Endothelial cell of umbilical vein (primary cell): Measurements from ENCODE around the gene OR52M1. TPM values are rescaled to one million over a fixed set of nuclear protein-coding genes. Genes with fewer than 3 reads are reported as not detected.

Source experiments
- BruUV-seq: library from RNA; stranded (reverse); fragments of 400-500 nt; replicated peaks from 2 replicates; lab custom pipeline; 2021; lab: Mats Ljungman, UMichigan
- CTCF ChIA-PET: fragments of 300-600, 350-600 bp; sonication (Branson Sonifier 250); formaldehyde crosslinking; loops from one replicate; lab custom pipeline; 2021; ENCODE audit warnings: antibody characterized with exemption, inconsistent platforms; lab: Charles Lee
- POLR2A ChIA-PET: fragments of 300-600, 350-600 bp; sonication (Branson Sonifier 250); formaldehyde crosslinking; loops from one replicate; lab custom pipeline; 2021; ENCODE audit warnings: antibody characterized with exemption, inconsistent platforms; lab: Charles Lee
- DNase-seq: peaks from one replicate; pipeline ENCODE4 v3.0.0-alpha.2; 2011; ENCODE audit warnings: low read depth, low spot score
- FAIRE-seq: peaks from 2 replicates; lab custom pipeline; 2011; peaks lifted over from hg19 to GRCh38; lab: Jason Lieb, UNC
- H2AFZ ChIP-seq: 2 replicates; pipeline ENCODE4 v1.6.0; 2012; ENCODE audit warnings: low read depth, low read length, control low read depth, inconsistent platforms
- H3K27ac ChIP-seq: 2 replicates; pipeline ENCODE4 v1.5.1; 2011; ENCODE audit warnings: low read depth, mild to moderate bottlenecking, control low read depth, low read length, moderate library complexity; ENCODE audit not compliant: insufficient read depth
- H3K27me3 ChIP-seq, 2 experiments: 2 replicates each; pipeline versions ENCODE4 v1.6.0 to v1.6.1; 2011; ENCODE audit warnings: low read length in 2 of 2, mixed read lengths in 1 of 2; ENCODE audit not compliant: control insufficient read depth in 2 of 2, insufficient read depth in 2 of 2
- H3K36me3 ChIP-seq, 2 experiments: 2 replicates in 1 of 2; 3 replicates in 1 of 2; pipeline ENCODE4 v1.5.1; 2011; ENCODE audit warnings: low read length in 2 of 2, mild to moderate bottlenecking in 1 of 2, moderate library complexity in 1 of 2; ENCODE audit not compliant: control insufficient read depth in 2 of 2, insufficient read depth in 2 of 2; ENCODE audit errors: extremely low read depth in 1 of 2
- H3K4me1 ChIP-seq: 3 replicates; pipeline ENCODE4 v1.5.1; 2011; ENCODE audit warnings: mild to moderate bottlenecking, low read length; ENCODE audit not compliant: control insufficient read depth, insufficient read depth; ENCODE audit errors: extremely low read depth
- H3K4me2 ChIP-seq: 2 replicates; pipeline ENCODE4 v1.6.1; 2011; ENCODE audit warnings: low read length, control low read depth, mixed read lengths; ENCODE audit not compliant: insufficient read depth
- H3K4me3 ChIP-seq, 3 experiments: fragments of 200-600 bp in 1 of 3; sonication (generic), shearing (Covaris generic) in 1 of 3; replicated peaks in 1 of 3; 2 replicates each; pipeline ENCODE4 v1.5.1; 2011 to 2016; ENCODE audit warnings: control low read depth in 3 of 3, low read length in 3 of 3, mild to moderate bottlenecking in 2 of 3, inconsistent platforms in 1 of 3, low read depth in 1 of 3, moderate library complexity in 1 of 3; ENCODE audit not compliant: insufficient read depth in 1 of 3
- H3K79me2 ChIP-seq: 2 replicates; pipeline ENCODE4 v1.6.0; 2012; ENCODE audit warnings: low read length, inconsistent platforms; ENCODE audit not compliant: control insufficient read depth, insufficient read depth
- H3K9ac ChIP-seq: replicated peaks from 2 replicates; pipeline ENCODE3; 2011; ENCODE audit warnings: low read length, control low read depth; ENCODE audit not compliant: insufficient read depth; ENCODE audit errors: extremely low read depth
- H3K9me1 ChIP-seq: replicated peaks from 3 replicates; pipeline ENCODE4 v1.6.0; 2011; ENCODE audit warnings: mild to moderate bottlenecking, low read length; ENCODE audit not compliant: control insufficient read depth, insufficient read depth; ENCODE audit errors: extremely low read depth
- H3K9me3 ChIP-seq: replicated peaks from 2 replicates; pipeline ENCODE4 v1.5.1; 2012; ENCODE audit warnings: low read length, inconsistent platforms; ENCODE audit not compliant: control insufficient read depth, insufficient read depth
- H4K20me1 ChIP-seq: replicated peaks from 2 replicates; pipeline ENCODE3; 2011; ENCODE audit warnings: mild to moderate bottlenecking, low read length; ENCODE audit not compliant: control insufficient read depth, insufficient read depth; ENCODE audit errors: extremely low read depth
- CTCF ChIP-seq, 2 donors: IDR thresholded peaks; 1 replicate in 1 of 2; 2 replicates in 1 of 2; pipeline ENCODE4 v1.5.1; 2011; ENCODE audit warnings: low read length in 2 of 2, mild to moderate bottlenecking in 2 of 2, moderate library complexity in 2 of 2, control low read depth in 1 of 2, inconsistent platforms in 1 of 2, low read depth in 1 of 2; ENCODE audit not compliant: insufficient read depth in 1 of 2; ENCODE audit errors: extremely low read depth in 1 of 2
- EZH2 ChIP-seq: IDR thresholded peaks from 2 replicates; pipeline ENCODE4 v1.6.1; 2012; ENCODE audit warnings: borderline replicate concordance, low read depth, mild to moderate bottlenecking, moderate library complexity, low read length, inconsistent platforms; ENCODE audit not compliant: severe bottlenecking
- FOS ChIP-seq: IDR thresholded peaks from 2 replicates; pipeline ENCODE4 v1.6.1; 2011; ENCODE audit warnings: mild to moderate bottlenecking, low read length, moderate library complexity, borderline replicate concordance; ENCODE audit not compliant: insufficient read depth
- GATA2 ChIP-seq: IDR thresholded peaks from 2 replicates; pipeline ENCODE4 v1.7.0; 2011; ENCODE audit warnings: low read depth, mild to moderate bottlenecking, moderate library complexity, mixed read lengths, low read length; ENCODE audit not compliant: insufficient read length, insufficient read depth
- JUN ChIP-seq: IDR thresholded peaks from 2 replicates; pipeline ENCODE4 v1.6.1; 2011; ENCODE audit warnings: borderline replicate concordance, low read depth; ENCODE audit not compliant: insufficient read length, insufficient read depth
- MAX ChIP-seq: IDR thresholded peaks from 2 replicates; pipeline ENCODE4 v1.6.1; 2011; ENCODE audit not compliant: insufficient read depth, insufficient read length
- MYC ChIP-seq: IDR thresholded peaks from one replicate; pipeline ENCODE4 v1.6.1; 2011; ENCODE audit warnings: mild to moderate bottlenecking, low read depth, low read length
- POLR2A ChIP-seq: IDR thresholded peaks from 2 replicates; pipeline ENCODE4 v1.6.1; 2012; ENCODE audit warnings: low read depth, mild to moderate bottlenecking, control low read depth, low read length
- POLR2AphosphoS5 ChIP-seq: IDR thresholded peaks from 2 replicates; pipeline ENCODE4 v1.6.1; 2012; ENCODE audit warnings: low read depth, mild to moderate bottlenecking, control low read depth, low read length, moderate library complexity; ENCODE audit not compliant: insufficient read depth
- dilution Hi-C: fragments of 300-500 bp; cut with MboI; formaldehyde crosslinking; loops from one replicate; pipeline ENCODE4 v1.15.0; 2019; ENCODE audit warnings: low sequenced_read_pairs; ENCODE audit not compliant: extremely low pct_ligation_motif_present
- intact Hi-C: fragments of 100-400 bp; cut with micrococcal nuclease; formaldehyde crosslinking; loops from one replicate; pipeline ENCODE4 v1.10.0; 2022
- polyA plus RNA-seq, 4 experiments: library from polyadenylated mRNA; depleted of rRNA in 3 of 4; stranded (reverse) in 3 of 4; unstranded in 1 of 4; fragments of >200 nt; gene quantifications; 2 replicates each; pipeline versions ENCODE4 v1.2.1 to v1.2.3, GENCODE V29; 2011 to 2012; ENCODE audit warnings: missing spikeins in 1 of 4
- total RNA-seq: library from RNA; stranded (reverse); gene quantifications from 2 replicates; pipeline ENCODE4 v1.2.3, GENCODE V29; 2021

OR52M1 gene
- total and polyA plus RNA-seq, 2 donors (not counting 3 experiments of a cell fraction or from before 2014, with no cell fraction given): not detected

- H3K4me1 ChIP-seq: no peaks in the 10 kb centered on the region
- no TSS peak for BruUV-seq
- H3K27ac ChIP-seq: no peak within 1 kb of the TSS
- CTCF ChIA-PET: no interaction called here
- dilution Hi-C loops: no loop called here
- no peaks in the 10 kb centered on the region for H3K36me3 ChIP-seq
- TF ChIP-seq FOS (no peak), JUN (no peak), CTCF (IDR thresholded peaks at IDR 0.05; ENCODE audit: extremely low read depth in 1 of 2, insufficient read depth in 1 of 2, low read depth in 1 of 2, low read length in 2 of 2) (no peak), MAX (no peak), POLR2AphosphoS5 (no peak), POLR2A (no peak), EZH2 (no peak), MYC (no peak), GATA2 (no peak)
- H3K9me3 ChIP-seq: no peaks in the 10 kb centered on the region
- POLR2A ChIA-PET: no interaction called here
- no peak within 1 kb of the TSS for H3K9ac ChIP-seq
- no peaks in the 10 kb centered on the region for H4K20me1 ChIP-seq
- no peak for FAIRE-seq
- no peak within 1 kb of the TSS for H2AFZ ChIP-seq
- intact Hi-C loops: no loop called here
- no peaks in the 10 kb centered on the region for H3K79me2 ChIP-seq
- H3K9me1 ChIP-seq: no peaks in the 10 kb centered on the region
- DNase-seq: no peak
- H3K4me3 ChIP-seq: no peak within 1 kb of the TSS
- H3K27me3 ChIP-seq: peaks cover 0 to 3% of the 10 kb centered on the region in 2 experiments
- H3K4me2 ChIP-seq: no peak within 1 kb of the TSS
Measured at GRCh38 chr11:4581443-4581842, 36.5 kb downstream of the OR52M1 start, which contains the start of gene OR52I2. TSS of gene OR52I2 (plus strand) at chr11:4581743.
